CD4-positive, alpha-beta T cell treated with Interleukin-17A for 4 hours (primary cell): Measurements from ENCODE around the gene SWSAP1.
"Not testable (repeated sequence)": the region's sequence is repeated elsewhere in the genome, so short reads cannot be mapped to it uniquely, and the experiment has no call there.

Experiments used
- DNase-seq: peaks from one replicate; pipeline ENCODE4 v3.0.0-alpha.2; 2020; ENCODE audit warnings: mixed read lengths

SWSAP1 gene

GRCh38 chr19:11379269-11379845, 4.9 kb downstream of the SWSAP1 start:
- DNase-seq: not testable (repeated sequence)

- no peak for DNase-seq
Measured at GRCh38 chr19:11379857-11380350, 5.4 kb downstream of the SWSAP1 start.

DNA sequence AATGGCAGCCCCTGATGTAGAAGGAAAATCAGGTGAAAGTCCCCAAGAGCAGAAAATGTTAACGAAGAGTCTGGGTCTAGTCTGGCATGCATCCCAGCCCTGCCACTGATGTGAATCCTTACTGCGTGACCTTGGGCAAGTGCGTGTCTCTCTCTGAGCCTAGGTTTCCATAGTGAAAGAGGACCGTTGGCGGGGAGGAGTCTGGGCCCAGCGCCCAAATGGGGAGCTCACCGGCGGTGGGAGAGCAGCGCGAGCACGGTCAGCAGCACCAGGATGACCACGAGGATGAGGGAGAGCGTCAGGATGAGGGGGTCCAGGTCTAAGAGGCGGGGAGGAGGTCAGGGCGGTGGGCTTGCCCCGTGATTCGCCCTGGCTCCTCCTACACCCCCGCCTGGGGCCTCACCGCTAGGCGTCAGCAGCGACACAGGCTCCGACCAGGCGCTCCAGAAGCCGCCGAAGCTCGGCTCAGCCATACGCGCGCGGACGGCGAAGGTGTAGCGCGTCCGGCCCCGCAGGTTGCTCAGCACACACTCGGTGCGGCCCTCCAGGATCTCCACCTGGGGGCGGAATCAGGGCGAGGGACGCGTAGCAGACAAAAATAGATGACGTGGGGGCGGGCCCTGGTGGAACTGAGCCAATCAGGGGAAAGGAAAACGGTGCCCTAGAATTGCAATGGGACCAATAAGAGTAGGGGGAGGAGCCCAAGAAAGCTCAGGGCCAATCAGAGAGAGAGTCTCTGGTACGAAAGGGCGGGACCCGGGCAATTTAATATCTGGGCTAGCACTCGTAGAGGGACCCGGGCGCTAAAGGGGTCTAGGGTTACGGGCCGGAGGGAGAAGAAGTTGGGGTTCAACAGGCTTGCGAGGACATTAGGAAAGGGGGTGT, 6.4 kb downstream of the SWSAP1 start:
- DNase-seq: peak; percentile 98

- peak; percentile 48 for DNase-seq
Measured at GRCh38 chr19:11382898-11383705, 8.6 kb downstream of the SWSAP1 start.

GRCh38 chr19:11383706-11384048, 9.2 kb downstream of the SWSAP1 start:
- no peak for DNase-seq

- DNase-seq: no peak
Measured at GRCh38 chr19:11384778-11385129, 10.3 kb downstream of the SWSAP1 start.

- no peak for DNase-seq
Measured at GRCh38 chr19:11387162-11388034, 12.9 kb downstream of the SWSAP1 start.

- no peak for DNase-seq
Measured at GRCh38 chr19:11390359-11390758, 15.9 kb downstream of the SWSAP1 start.

DNA sequence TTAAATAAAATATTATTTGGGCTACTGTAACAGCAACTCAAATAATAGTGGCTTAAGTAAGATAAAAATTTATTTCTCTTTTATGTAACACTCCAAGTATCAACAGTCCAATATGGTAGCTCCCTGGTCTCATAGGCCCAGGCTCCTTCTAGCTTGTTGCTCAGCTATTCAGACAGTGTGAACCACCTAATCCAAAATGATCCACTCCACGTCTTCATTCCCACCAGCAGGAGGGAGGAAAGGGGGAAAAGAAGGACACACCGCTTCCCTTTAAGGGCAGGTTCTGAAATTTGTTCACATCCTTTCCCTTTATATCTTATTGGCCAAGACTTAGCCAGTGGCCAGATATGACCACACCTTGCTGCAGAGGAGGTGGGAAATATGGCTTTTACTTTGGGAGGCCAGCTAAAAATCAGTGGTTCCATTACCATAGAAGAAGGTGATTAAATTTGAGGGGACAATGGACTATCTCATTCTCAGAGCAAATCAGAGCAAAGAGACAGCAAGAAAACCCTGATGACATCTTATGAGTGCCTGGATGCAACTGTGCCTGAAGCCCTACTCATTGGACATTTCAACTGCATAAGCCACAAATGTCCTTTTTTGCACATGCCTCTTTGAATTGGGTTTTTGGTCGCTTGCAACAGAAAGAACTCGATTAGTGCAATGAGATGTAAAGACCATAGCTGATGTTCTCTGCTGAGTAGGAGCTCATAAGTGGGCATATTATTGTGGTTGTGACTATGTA, 16.6 kb downstream of the SWSAP1 start:
- no peak for DNase-seq

DNA sequence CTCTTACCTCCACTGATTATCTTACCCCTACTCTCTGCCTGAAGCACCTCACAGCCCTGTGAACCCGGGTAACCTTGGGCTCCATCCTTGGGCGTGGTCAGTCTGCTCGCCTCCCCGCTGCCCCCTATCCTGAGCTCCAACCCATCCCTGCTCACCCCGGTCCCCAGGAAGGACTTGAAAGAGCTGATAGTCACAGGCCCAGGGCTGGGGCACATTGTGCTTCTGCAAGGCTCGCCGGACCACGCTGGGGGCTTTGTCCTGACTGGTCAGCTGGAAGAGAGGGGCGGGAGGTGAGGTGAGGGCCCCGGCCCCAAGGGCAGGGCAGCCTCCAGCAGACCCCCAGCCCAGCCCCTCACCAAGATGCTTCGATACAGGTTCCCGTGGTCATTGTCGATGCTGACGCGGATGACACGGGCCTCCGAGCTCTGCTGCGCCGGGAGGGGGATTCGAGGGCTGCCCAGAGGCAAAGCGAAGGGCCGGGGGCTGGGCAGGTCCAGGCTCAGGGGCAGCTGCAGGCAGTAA, 22.7 kb downstream of the SWSAP1 start:
- no peak for DNase-seq

DNA sequence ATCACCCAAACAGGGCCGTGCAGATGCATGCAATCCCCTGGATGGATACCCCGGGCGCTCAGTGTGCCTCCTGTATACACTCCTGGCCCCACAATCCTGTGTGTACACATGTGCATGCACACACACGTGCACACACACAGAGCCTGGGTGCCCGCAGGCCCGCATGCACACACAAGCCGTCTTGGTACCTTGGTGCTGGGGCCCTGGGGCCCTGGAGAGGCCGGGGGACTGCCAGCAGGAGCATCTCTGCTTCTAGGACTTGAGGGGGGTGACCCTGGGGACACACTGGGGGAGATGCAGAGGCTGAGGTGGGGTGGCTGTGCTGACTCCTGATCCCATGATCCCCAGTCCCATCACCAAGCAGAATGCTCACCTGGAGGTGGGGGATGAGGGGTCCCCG, 25.2 kb downstream of the SWSAP1 start:
- no peak for DNase-seq

GRCh38 chr19:11400798-11401197, 26.3 kb downstream of the SWSAP1 start:
- no peak for DNase-seq

GRCh38 chr19:11401808-11402543, 27.5 kb downstream of the SWSAP1 start:
- DNase-seq: no peak

- DNase-seq: no peak
Measured at GRCh38 chr19:11404588-11405222, 30.2 kb downstream of the SWSAP1 start.

DNA sequence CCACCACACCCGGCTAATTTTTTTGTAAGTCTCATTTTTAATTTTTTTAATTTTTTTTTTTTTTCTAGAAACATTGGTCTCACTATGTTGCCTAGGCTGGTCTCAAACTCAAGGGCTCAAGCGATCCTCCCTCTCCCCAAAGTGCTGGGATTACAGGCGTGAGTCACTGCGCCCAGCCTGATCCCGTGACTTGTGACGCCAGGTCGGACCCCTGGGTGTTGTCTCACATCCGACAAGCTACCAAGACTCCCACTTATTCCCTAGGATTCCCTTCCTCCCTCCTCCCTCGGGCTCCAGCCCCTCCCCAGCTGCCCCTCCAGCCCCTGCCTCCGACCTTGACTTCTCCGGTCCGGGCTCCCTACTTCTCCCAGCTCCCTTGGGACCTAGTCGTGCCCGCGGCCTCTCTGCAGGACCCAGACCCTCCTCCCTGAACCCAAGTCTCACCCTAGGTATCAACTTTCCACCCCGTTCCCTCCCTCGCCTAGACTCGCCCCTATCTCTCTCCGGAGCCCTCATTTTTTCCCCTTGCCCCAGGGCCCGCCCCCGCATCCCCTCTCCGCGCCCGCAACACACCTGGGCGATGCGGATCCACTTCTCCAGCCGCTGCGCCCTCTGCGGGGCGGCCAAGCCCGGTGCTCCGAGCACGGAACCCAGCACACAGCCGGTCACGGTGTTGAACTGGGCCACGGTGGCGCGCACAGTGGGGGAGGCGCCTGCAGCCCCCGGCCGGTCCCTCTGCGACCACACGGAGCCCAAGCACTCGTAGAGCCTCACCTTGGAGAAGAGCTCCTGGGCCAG, 31.6 kb downstream of the SWSAP1 start:
- peak; percentile 54 for DNase-seq

DNA sequence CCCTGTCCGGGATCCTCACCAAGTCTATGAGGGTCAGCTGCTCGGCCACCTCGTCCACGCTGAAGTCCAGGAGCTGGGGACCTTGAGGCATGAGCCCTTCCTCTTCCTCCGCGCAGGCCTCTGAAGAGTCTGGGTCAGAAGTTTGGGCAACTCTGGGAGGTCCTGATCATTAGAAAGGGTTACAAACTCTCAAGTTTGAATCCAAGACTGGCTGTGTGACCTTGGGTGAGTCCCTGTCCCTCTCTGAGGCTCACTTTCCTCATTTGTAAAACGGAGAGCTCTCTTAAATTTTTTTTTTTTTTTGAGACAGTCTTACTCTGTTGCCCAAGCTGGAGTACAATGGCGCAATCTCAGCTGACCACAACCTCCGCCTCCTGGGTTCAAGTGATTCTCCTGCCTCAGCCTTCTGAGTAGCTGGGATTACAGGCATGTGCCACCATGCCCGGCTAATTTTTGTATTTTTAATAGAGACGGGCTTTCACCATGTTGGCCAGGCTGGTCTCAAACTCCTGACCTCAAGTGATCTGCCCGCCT, 32.3 kb downstream of the SWSAP1 start:
- DNase-seq: not testable (repeated sequence)

GRCh38 chr19:11408591-11408990, 34.1 kb downstream of the SWSAP1 start:
- DNase-seq: no peak

DNA sequence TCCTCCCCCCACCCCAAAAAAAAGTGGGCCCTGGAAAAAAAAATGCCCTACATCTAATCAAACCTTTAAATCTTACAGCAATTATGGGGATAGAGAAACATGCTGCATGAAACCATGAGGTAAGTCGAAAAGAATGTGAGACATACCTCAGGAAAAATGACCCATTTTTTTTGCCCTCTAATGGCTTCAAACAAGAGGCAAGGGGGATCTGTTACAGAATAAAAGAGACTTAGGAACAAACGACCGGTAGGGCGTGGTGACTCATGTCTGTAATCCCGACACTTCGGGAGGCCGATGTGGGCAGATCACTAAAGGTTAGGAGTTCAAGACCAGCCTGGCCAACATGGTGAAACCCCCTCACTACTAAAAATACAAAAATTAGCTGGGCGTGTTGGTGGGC, 36.2 kb downstream of the SWSAP1 start:
- DNase-seq: no peak

DNA sequence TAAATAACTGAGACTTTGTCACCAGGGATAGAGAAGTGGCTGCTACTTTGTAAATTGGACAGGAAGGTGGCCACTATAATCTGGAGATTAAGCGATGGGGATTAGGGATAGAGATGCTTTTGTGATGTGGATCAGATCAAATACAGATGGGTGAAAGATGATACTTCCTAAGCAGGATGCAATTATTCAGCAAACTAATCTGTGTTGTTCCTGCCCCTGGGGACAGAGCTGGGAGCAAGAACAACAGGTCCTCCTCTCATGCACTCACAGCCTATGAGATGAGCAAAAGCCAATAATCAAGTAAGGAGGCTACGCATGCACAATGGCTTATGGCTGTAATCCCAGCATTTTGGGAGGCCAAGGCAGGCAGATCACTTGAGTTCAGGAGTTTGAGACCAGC, 40.1 kb downstream of the SWSAP1 start:
- no peak for DNase-seq
